Measurements from ENCODE around the gene GPR42.
"Not testable (repeated sequence)": the region's sequence is repeated elsewhere in the genome, so short reads cannot be mapped to it uniquely, and the experiment has no call there.

The GPR42 gene

GRCh38 chr19:35392742-35393715, 22.2 kb downstream of the GPR42 start:
- DNase-seq (ENCODE audit: low read depth in 2 of 2), result no peak

- DNase-seq (ENCODE audit: low read depth in 2 of 2), result no peak
Observed at GRCh38 chr19:35395382-35396199, 24.7 kb downstream of the GPR42 start.

GRCh38 chr19:35396240-35396885, 25.5 kb downstream of the GPR42 start:
- no peak for DNase-seq (ENCODE audit: low read depth in 2 of 2)

GRCh38 chr19:35397064-35397463, 26.2 kb downstream of the GPR42 start:
- no peak for DNase-seq (ENCODE audit: low read depth in 2 of 2)

GRCh38 chr19:35398570-35398969, 27.7 kb downstream of the GPR42 start:
- no peak for DNase-seq (ENCODE audit: low read depth in 2 of 2)

GRCh38 chr19:35399231-35399630, 28.4 kb downstream of the GPR42 start:
- no peak for DNase-seq (ENCODE audit: low read depth in 2 of 2)

- DNase-seq (ENCODE audit: low read depth in 2 of 2), result no peak
Observed at GRCh38 chr19:35399948-35400772, 29.3 kb downstream of the GPR42 start.

GRCh38 chr19:35400773-35401100, 29.9 kb downstream of the GPR42 start:
- no peak for DNase-seq (ENCODE audit: low read depth in 2 of 2)

GRCh38 chr19:35401416-35401815, 30.5 kb downstream of the GPR42 start:
- DNase-seq (ENCODE audit: low read depth in 2 of 2), result not testable (repeated sequence)

- no peak for DNase-seq (ENCODE audit: low read depth in 2 of 2)
Observed at GRCh38 chr19:35403116-35403760, 32.4 kb downstream of the GPR42 start.

- peak; percentile 6 to 52 for DNase-seq (ENCODE audit: low read depth in 2 of 2)
Observed at GRCh38 chr19:35404879-35405622, 34.2 kb downstream of the GPR42 start.

- no peak for DNase-seq (ENCODE audit: low read depth in 2 of 2)
Observed at GRCh38 chr19:35407619-35408018, 36.8 kb downstream of the GPR42 start.

- no peak for DNase-seq (ENCODE audit: low read depth in 2 of 2)
Observed at GRCh38 chr19:35408284-35409171, 37.7 kb downstream of the GPR42 start.

- no peak for DNase-seq (ENCODE audit: low read depth in 2 of 2)
Observed at GRCh38 chr19:35409191-35409590, 38.3 kb downstream of the GPR42 start.

- DNase-seq (ENCODE audit: low read depth in 2 of 2), result no peak
Observed at GRCh38 chr19:35410487-35410886, 39.6 kb downstream of the GPR42 start.

GRCh38 chr19:35414442-35414841, 43.6 kb downstream of the GPR42 start:
- DNase-seq (ENCODE audit: low read depth in 2 of 2), result no peak

GRCh38 chr19:35416331-35416730, 45.5 kb downstream of the GPR42 start:
- DNase-seq (ENCODE audit: low read depth in 2 of 2), result no peak

GRCh38 chr19:35417278-35417677, 46.4 kb downstream of the GPR42 start:
- no peak for DNase-seq (ENCODE audit: low read depth in 2 of 2)
